Mammary epithelial cell (primary cell): Measurements from ENCODE around the gene ATP5IF1.

Source experiments
- CTCF ChIP-seq, 2 donors: IDR thresholded peaks in 1 of 2; conservative IDR thresholded peaks in 1 of 2; 2 replicates each; pipeline ENCODE4 v1.5.1; 2011 to 2012; ENCODE audit warnings: inconsistent platforms in 2 of 2, low read length in 2 of 2, mild to moderate bottlenecking in 2 of 2, control low read depth in 1 of 2, low read depth in 1 of 2; ENCODE audit not compliant: insufficient read depth in 1 of 2; ENCODE audit errors: extremely low read depth in 1 of 2
- EZH2 ChIP-seq: IDR thresholded peaks from 2 replicates; pipeline ENCODE4 v1.6.1; 2012; ENCODE audit warnings: low read length, inconsistent platforms, borderline replicate concordance

- TF ChIP-seq CTCF (conservative IDR thresholded peaks at IDR 0.05 in 1 of 2, IDR thresholded peaks at IDR 0.05 in 1 of 2; ENCODE audit: extremely low read depth in 1 of 2, insufficient read depth in 1 of 2, low read depth in 1 of 2, low read length in 2 of 2) (peak; percentile 92 to 95), EZH2 (no peak)
These were observed 12.5 kb downstream of the ATP5IF1 start for GRCh38 chr1:28248273-28249012.
